Endothelial cell of umbilical vein (primary cell): ENCODE data around the gene C10orf67. TPM values are rescaled to one million over a fixed set of nuclear protein-coding genes. Genes with fewer than 3 reads are reported as not detected.

Experiments used
- BruUV-seq: library from RNA; stranded (reverse); fragments of 400-500 nt; replicated peaks from 2 replicates; lab custom pipeline; 2021; lab: Mats Ljungman, UMichigan
- CTCF ChIA-PET: fragments of 300-600, 350-600 bp; sonication (Branson Sonifier 250); formaldehyde crosslinking; loops from one replicate; lab custom pipeline; 2021; ENCODE audit warnings: antibody characterized with exemption, inconsistent platforms; lab: Charles Lee
- POLR2A ChIA-PET: fragments of 300-600, 350-600 bp; sonication (Branson Sonifier 250); formaldehyde crosslinking; loops from one replicate; lab custom pipeline; 2021; ENCODE audit warnings: antibody characterized with exemption, inconsistent platforms; lab: Charles Lee
- DNase-seq: peaks from one replicate; pipeline ENCODE4 v3.0.0-alpha.2; 2011; ENCODE audit warnings: low read depth, low spot score
- FAIRE-seq: peaks from 2 replicates; lab custom pipeline; 2011; peaks lifted over from hg19 to GRCh38; lab: Jason Lieb, UNC
- H2AFZ ChIP-seq: 2 replicates; pipeline ENCODE4 v1.6.0; 2012; ENCODE audit warnings: low read depth, low read length, control low read depth, inconsistent platforms
- H3K27ac ChIP-seq: 2 replicates; pipeline ENCODE4 v1.5.1; 2011; ENCODE audit warnings: low read depth, mild to moderate bottlenecking, control low read depth, low read length, moderate library complexity; ENCODE audit not compliant: insufficient read depth
- H3K27me3 ChIP-seq, 2 experiments: 2 replicates each; pipeline versions ENCODE4 v1.6.0 to v1.6.1; 2011; ENCODE audit warnings: low read length in 2 of 2, mixed read lengths in 1 of 2; ENCODE audit not compliant: control insufficient read depth in 2 of 2, insufficient read depth in 2 of 2
- H3K36me3 ChIP-seq, 2 experiments: 2 replicates in 1 of 2; 3 replicates in 1 of 2; pipeline ENCODE4 v1.5.1; 2011; ENCODE audit warnings: low read length in 2 of 2, mild to moderate bottlenecking in 1 of 2, moderate library complexity in 1 of 2; ENCODE audit not compliant: control insufficient read depth in 2 of 2, insufficient read depth in 2 of 2; ENCODE audit errors: extremely low read depth in 1 of 2
- H3K4me1 ChIP-seq: 3 replicates; pipeline ENCODE4 v1.5.1; 2011; ENCODE audit warnings: mild to moderate bottlenecking, low read length; ENCODE audit not compliant: control insufficient read depth, insufficient read depth; ENCODE audit errors: extremely low read depth
- H3K4me2 ChIP-seq: 2 replicates; pipeline ENCODE4 v1.6.1; 2011; ENCODE audit warnings: low read length, control low read depth, mixed read lengths; ENCODE audit not compliant: insufficient read depth
- H3K4me3 ChIP-seq, 3 experiments: fragments of 200-600 bp in 1 of 3; sonication (generic), shearing (Covaris generic) in 1 of 3; replicated peaks in 1 of 3; 2 replicates each; pipeline ENCODE4 v1.5.1; 2011 to 2016; ENCODE audit warnings: control low read depth in 3 of 3, low read length in 3 of 3, mild to moderate bottlenecking in 2 of 3, inconsistent platforms in 1 of 3, low read depth in 1 of 3, moderate library complexity in 1 of 3; ENCODE audit not compliant: insufficient read depth in 1 of 3
- H3K79me2 ChIP-seq: 2 replicates; pipeline ENCODE4 v1.6.0; 2012; ENCODE audit warnings: low read length, inconsistent platforms; ENCODE audit not compliant: control insufficient read depth, insufficient read depth
- H3K9ac ChIP-seq: replicated peaks from 2 replicates; pipeline ENCODE3; 2011; ENCODE audit warnings: low read length, control low read depth; ENCODE audit not compliant: insufficient read depth; ENCODE audit errors: extremely low read depth
- H3K9me1 ChIP-seq: replicated peaks from 3 replicates; pipeline ENCODE4 v1.6.0; 2011; ENCODE audit warnings: mild to moderate bottlenecking, low read length; ENCODE audit not compliant: control insufficient read depth, insufficient read depth; ENCODE audit errors: extremely low read depth
- H3K9me3 ChIP-seq: replicated peaks from 2 replicates; pipeline ENCODE4 v1.5.1; 2012; ENCODE audit warnings: low read length, inconsistent platforms; ENCODE audit not compliant: control insufficient read depth, insufficient read depth
- H4K20me1 ChIP-seq: replicated peaks from 2 replicates; pipeline ENCODE3; 2011; ENCODE audit warnings: mild to moderate bottlenecking, low read length; ENCODE audit not compliant: control insufficient read depth, insufficient read depth; ENCODE audit errors: extremely low read depth
- CTCF ChIP-seq, 2 donors: IDR thresholded peaks; 1 replicate in 1 of 2; 2 replicates in 1 of 2; pipeline ENCODE4 v1.5.1; 2011; ENCODE audit warnings: low read length in 2 of 2, mild to moderate bottlenecking in 2 of 2, moderate library complexity in 2 of 2, control low read depth in 1 of 2, inconsistent platforms in 1 of 2, low read depth in 1 of 2; ENCODE audit not compliant: insufficient read depth in 1 of 2; ENCODE audit errors: extremely low read depth in 1 of 2
- EZH2 ChIP-seq: IDR thresholded peaks from 2 replicates; pipeline ENCODE4 v1.6.1; 2012; ENCODE audit warnings: borderline replicate concordance, low read depth, mild to moderate bottlenecking, moderate library complexity, low read length, inconsistent platforms; ENCODE audit not compliant: severe bottlenecking
- FOS ChIP-seq: IDR thresholded peaks from 2 replicates; pipeline ENCODE4 v1.6.1; 2011; ENCODE audit warnings: mild to moderate bottlenecking, low read length, moderate library complexity, borderline replicate concordance; ENCODE audit not compliant: insufficient read depth
- GATA2 ChIP-seq: IDR thresholded peaks from 2 replicates; pipeline ENCODE4 v1.7.0; 2011; ENCODE audit warnings: low read depth, mild to moderate bottlenecking, moderate library complexity, mixed read lengths, low read length; ENCODE audit not compliant: insufficient read length, insufficient read depth
- JUN ChIP-seq: IDR thresholded peaks from 2 replicates; pipeline ENCODE4 v1.6.1; 2011; ENCODE audit warnings: borderline replicate concordance, low read depth; ENCODE audit not compliant: insufficient read length, insufficient read depth
- POLR2A ChIP-seq: IDR thresholded peaks from 2 replicates; pipeline ENCODE4 v1.6.1; 2012; ENCODE audit warnings: low read depth, mild to moderate bottlenecking, control low read depth, low read length
- dilution Hi-C: fragments of 300-500 bp; cut with MboI; formaldehyde crosslinking; loops from one replicate; pipeline ENCODE4 v1.15.0; 2019; ENCODE audit warnings: low sequenced_read_pairs; ENCODE audit not compliant: extremely low pct_ligation_motif_present
- intact Hi-C: fragments of 100-400 bp; cut with micrococcal nuclease; formaldehyde crosslinking; loops from one replicate; pipeline ENCODE4 v1.10.0; 2022
- polyA plus RNA-seq, 4 experiments: library from polyadenylated mRNA; depleted of rRNA in 3 of 4; stranded (reverse) in 3 of 4; unstranded in 1 of 4; fragments of >200 nt; gene quantifications; 2 replicates each; pipeline versions ENCODE4 v1.2.1 to v1.2.3, GENCODE V29; 2011 to 2012; ENCODE audit warnings: missing spikeins in 1 of 4
- total RNA-seq: library from RNA; stranded (reverse); gene quantifications from 2 replicates; pipeline ENCODE4 v1.2.3, GENCODE V29; 2021

Gene C10orf67
- total and polyA plus RNA-seq, 2 donors (not counting 3 experiments of a cell fraction or from before 2014, with no cell fraction given) = not detected

- Histone ChIP-seq H3K4me3 (no peak overlapping the region), H3K36me3 (no peaks in the 10 kb centered on the region), H3K4me1 (no peaks in the 10 kb centered on the region), H3K9me3 (no peaks in the 10 kb centered on the region), H3K4me2 (no peak overlapping the region), H4K20me1 (no peaks in the 10 kb centered on the region), H3K27me3 (peaks cover 37 to 40% of the 10 kb centered on the region in 2 experiments), H3K79me2 (no peaks in the 10 kb centered on the region), H3K9me1 (no peaks in the 10 kb centered on the region), H2AFZ (no peak overlapping the region), H3K9ac (no peak overlapping the region), H3K27ac (no peak overlapping the region)
- BruUV-seq = no TSS peak
- TF ChIP-seq JUN (no peak), POLR2A (no peak), GATA2 (no peak), CTCF (IDR thresholded peaks at IDR 0.05; ENCODE audit: extremely low read depth in 1 of 2, insufficient read depth in 1 of 2, low read depth in 1 of 2, low read length in 2 of 2) (no peak), FOS (no peak), EZH2 (peak; percentile 18)
- no peak for FAIRE-seq
- no peak for DNase-seq
- CTCF ChIA-PET = no interaction called here
- POLR2A ChIA-PET = no interaction called here
- intact Hi-C loops (no loop called here), dilution Hi-C loops (no loop called here)
Measured at GRCh38 chr10:23172429-23173213, 172.0 kb downstream of the C10orf67 start.
